Esophagus (tissue), 2 donors: ENCODE measurements around the gene GALNTL6. TPM values are rescaled to one million over a fixed set of nuclear protein-coding genes. Genes with fewer than 3 reads are reported as not detected.

Experiments used
- H3K27ac ChIP-seq, 2 donors: one replicate each; pipeline ENCODE4 v1.5.1; 2013; ENCODE audit warnings: low read depth in 2 of 2, mild to moderate bottlenecking in 2 of 2, inconsistent platforms in 1 of 2, low read length in 1 of 2, moderate library complexity in 1 of 2
- H3K27me3 ChIP-seq, 2 donors: one replicate each; pipeline ENCODE4 v1.6.1; 2013; ENCODE audit warnings: low read length in 2 of 2, control low read depth in 1 of 2, mild to moderate bottlenecking in 1 of 2; ENCODE audit not compliant: insufficient read depth in 2 of 2, control insufficient read depth in 1 of 2
- H3K36me3 ChIP-seq, 2 donors: one replicate each; pipeline ENCODE4 v1.6.1; 2013; ENCODE audit warnings: low read length in 1 of 2; ENCODE audit not compliant: control insufficient read depth in 2 of 2, insufficient read depth in 2 of 2
- H3K4me1 ChIP-seq, 2 donors: one replicate each; pipeline ENCODE4 v1.6.1; 2013; ENCODE audit warnings: low read length in 1 of 2; ENCODE audit not compliant: control insufficient read depth in 2 of 2, insufficient read depth in 2 of 2
- H3K4me3 ChIP-seq, 2 donors: one replicate each; pipeline ENCODE4 v1.5.1; 2013; ENCODE audit warnings: low read length in 2 of 2, mild to moderate bottlenecking in 2 of 2, low read depth in 1 of 2, moderate library complexity in 1 of 2
- H3K9me3 ChIP-seq, 2 donors: one replicate each; pipeline ENCODE4 v1.6.1; 2013; ENCODE audit warnings: mild to moderate bottlenecking in 2 of 2, low read depth in 1 of 2, low read length in 1 of 2, moderate library complexity in 1 of 2; ENCODE audit not compliant: control insufficient read depth in 2 of 2, insufficient read depth in 1 of 2
- WGBS, 2 donors: extraction: QIAGEN DNeasy Blood & Tissue Kit; methylation state at CpG; one replicate each; pipeline ENCODE4 v1.1.7; 2013; 5-methylcytosine and 5-hydroxymethylcytosine counted together
- polyA plus RNA-seq, 2 donors: library from polyadenylated mRNA; stranded (reverse); fragments of 200-250 nt; gene quantifications; one replicate each; pipeline ENCODE4 v1.2.3, GENCODE V29; 2013
- donor health status: healthy with polysubstance abuse.
- donor health status: Bipolar disorder and iron deficiency.

GALNTL6 gene
- polyA plus RNA-seq, 2 donors, result not detected

DNA sequence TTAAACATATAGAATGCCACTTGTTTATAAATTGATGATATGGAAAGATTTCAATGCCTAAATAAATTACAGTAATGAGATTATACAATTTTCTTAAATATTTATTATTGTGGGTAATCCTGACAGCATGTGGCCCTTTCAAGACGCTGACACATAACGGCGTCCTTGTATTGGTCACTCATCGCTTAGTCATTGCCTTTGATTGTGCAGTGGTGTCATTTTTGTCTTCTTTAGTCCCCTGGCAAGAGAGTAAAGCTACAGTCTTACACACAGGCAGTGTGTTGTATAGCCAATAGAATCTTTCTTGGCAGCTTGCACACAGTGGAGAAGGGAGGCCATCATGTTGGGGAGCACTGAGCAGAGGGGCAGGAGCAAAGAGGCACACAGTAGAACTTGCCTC, 993.6 kb downstream of the GALNTL6 start:
- no peaks in the 10 kb centered on the region for H3K27me3 ChIP-seq
- 90 to 92% methylated on average over 4 of the region's 4 CpGs for WGBS, 2 donors
- H3K9me3 ChIP-seq, result no peaks in the 10 kb centered on the region
- H3K4me1 ChIP-seq, result no peaks in the 10 kb centered on the region
- no peak overlapping the region for H3K27ac ChIP-seq
- H3K4me3 ChIP-seq, result no peak overlapping the region
- H3K36me3 ChIP-seq, result no peaks in the 10 kb centered on the region

DNA sequence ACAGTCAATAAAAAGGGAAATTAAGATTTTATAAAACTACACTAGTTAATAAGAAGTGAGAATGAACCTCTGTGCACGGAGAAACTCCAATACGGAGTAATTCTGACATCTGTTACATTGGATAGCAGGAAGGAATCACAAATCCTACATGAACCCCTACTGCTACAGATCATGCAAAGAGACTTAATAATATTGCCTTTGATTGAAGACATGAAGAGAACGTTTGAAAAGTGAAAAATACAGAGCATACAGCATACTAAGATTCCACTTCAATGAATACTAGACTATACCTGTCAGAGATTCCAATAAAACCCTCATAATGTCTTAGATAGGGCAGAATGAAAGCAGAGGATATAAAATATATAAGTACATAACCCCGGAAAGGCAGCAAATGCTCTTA, 995.0 kb downstream of the GALNTL6 start:
- 84% methylated on average over 4 of the region's 4 CpGs for WGBS, 2 donors
- no peak overlapping the region for H3K27ac ChIP-seq
- no peaks in the 10 kb centered on the region for H3K4me1 ChIP-seq
- no peaks in the 10 kb centered on the region for H3K9me3 ChIP-seq
- no peak overlapping the region for H3K4me3 ChIP-seq
- no peaks in the 10 kb centered on the region for H3K36me3 ChIP-seq
- H3K27me3 ChIP-seq, result no peaks in the 10 kb centered on the region

DNA sequence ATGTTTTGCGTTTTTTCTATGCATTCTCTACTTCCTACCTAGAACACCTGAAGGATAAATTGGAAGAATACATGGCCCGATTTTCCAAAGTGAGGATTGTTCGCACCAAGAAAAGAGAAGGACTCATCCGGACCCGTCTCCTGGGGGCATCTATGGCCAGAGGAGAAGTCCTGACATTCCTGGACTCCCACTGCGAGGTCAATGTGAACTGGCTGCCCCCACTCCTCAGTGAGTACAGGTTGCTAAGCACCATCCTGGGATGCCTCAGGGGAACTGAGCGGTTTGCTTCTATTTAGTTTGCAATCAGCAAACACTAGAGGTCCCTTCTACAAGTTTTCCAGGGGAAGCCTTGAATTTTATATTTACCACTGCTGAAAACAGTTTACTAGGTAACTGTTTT, 996.1 kb downstream of the GALNTL6 start:
- H3K27me3 ChIP-seq, result no peaks in the 10 kb centered on the region
- no peaks in the 10 kb centered on the region for H3K36me3 ChIP-seq
- H3K9me3 ChIP-seq, result no peaks in the 10 kb centered on the region
- H3K27ac ChIP-seq, result no peak overlapping the region
- H3K4me3 ChIP-seq, result no peak overlapping the region
- no peaks in the 10 kb centered on the region for H3K4me1 ChIP-seq
- WGBS, 2 donors, result 59 to 62% methylated on average over 7 of the region's 7 CpGs

DNA sequence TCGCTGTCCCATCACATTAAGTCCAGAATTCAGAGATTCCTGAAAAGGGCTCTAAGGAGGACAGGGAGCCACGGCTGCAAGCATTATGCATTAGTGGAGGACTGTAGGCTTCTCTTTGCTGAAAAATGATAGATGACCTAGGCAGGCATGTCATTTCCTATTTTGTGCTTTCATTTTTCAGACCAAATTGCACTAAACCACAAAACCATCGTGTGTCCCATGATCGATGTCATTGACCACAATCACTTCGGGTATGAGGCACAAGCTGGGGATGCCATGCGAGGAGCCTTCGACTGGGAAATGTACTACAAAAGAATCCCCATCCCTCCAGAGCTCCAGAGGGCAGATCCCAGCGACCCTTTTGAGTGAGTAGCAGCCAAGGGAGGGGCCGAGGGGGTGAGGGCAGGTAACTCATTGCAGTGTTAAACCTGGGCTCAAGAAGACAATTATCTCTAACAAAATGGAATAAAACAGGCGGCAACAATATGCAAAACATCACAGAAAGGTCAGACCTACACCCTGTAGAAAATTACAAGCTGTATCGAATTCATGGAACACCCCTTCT, 1000.2 kb downstream of the GALNTL6 start:
- no peaks in the 10 kb centered on the region for H3K36me3 ChIP-seq
- WGBS, 2 donors, result 67 to 69% methylated on average over 11 of the region's 11 CpGs

DNA sequence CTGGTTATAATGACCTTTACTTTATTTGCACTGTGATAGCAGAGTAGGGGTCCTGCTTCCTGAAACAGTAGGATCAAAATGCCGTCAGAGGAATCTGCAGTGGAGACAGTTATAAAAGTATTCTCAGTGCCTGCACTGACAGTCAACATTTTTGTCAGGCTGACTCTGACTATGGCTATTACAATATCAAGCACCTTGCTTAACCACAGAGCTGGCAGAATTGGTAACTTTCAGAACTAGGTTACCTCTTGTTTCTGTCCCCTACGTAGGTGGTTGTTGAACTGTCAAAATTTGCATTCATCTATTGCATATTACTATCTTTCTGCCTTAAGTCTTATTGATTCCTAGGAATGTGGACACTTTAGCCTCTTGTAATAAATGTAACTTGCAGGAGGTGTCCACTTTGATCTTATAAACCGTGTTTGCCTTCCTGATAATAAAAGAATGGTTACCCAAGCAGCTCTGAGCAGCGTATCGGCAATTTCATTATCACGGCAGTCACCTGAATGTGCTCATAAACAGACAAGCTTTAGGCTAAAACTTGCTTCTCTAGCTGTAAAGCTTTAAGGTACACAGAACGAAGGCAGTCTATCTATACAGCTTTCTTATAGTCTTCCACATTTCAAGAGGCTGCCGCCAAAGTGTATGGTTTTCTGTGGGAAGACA, 1002.4 kb downstream of the GALNTL6 start:
- no peak overlapping the region for H3K27ac ChIP-seq

More for the DNA sequence above, 1000.2 kb downstream of the GALNTL6 start:
- H3K4me1 ChIP-seq, result no peaks in the 10 kb centered on the region
- H3K27ac ChIP-seq, result no peak overlapping the region
- H3K9me3 ChIP-seq, result no peaks in the 10 kb centered on the region
- H3K27me3 ChIP-seq, result no peaks in the 10 kb centered on the region
- H3K4me3 ChIP-seq, result no peak overlapping the region

DNA sequence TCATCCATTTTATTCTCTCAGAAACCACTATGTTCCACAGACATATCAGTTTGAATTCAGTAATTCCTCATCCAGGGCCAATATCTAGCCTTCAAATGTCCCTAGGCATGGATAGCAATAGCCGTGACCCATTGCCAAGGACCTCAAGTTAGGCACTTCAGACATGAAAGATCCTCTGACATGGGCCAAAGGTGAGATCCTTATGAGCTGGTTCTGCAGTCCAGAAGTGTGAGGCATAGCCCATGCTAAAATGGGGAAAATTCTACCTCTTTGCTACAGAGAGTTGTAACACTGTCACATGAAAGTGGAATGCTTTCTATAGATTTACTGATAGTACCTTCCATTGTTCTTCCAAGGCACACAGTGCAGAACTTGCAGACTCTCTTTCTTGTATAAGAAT, 1005.7 kb downstream of the GALNTL6 start:
- no peak overlapping the region for H3K4me3 ChIP-seq
- H3K27ac ChIP-seq, result no peak overlapping the region
- H3K9me3 ChIP-seq, result no peaks in the 10 kb centered on the region
- H3K36me3 ChIP-seq, result no peaks in the 10 kb centered on the region
- WGBS, 2 donors, result 84 to 89% methylated on average over 1 of the region's 1 CpG
- no peaks in the 10 kb centered on the region for H3K27me3 ChIP-seq
- no peaks in the 10 kb centered on the region for H3K4me1 ChIP-seq

More for the DNA sequence above, 1002.4 kb downstream of the GALNTL6 start:
- no peaks in the 10 kb centered on the region for H3K9me3 ChIP-seq
- WGBS, 2 donors, result 58 to 75% methylated on average over 8 of the region's 8 CpGs
- H3K36me3 ChIP-seq, result no peaks in the 10 kb centered on the region
- no peak overlapping the region for H3K4me3 ChIP-seq
- H3K27me3 ChIP-seq, result no peaks in the 10 kb centered on the region
- H3K4me1 ChIP-seq, result no peaks in the 10 kb centered on the region

DNA sequence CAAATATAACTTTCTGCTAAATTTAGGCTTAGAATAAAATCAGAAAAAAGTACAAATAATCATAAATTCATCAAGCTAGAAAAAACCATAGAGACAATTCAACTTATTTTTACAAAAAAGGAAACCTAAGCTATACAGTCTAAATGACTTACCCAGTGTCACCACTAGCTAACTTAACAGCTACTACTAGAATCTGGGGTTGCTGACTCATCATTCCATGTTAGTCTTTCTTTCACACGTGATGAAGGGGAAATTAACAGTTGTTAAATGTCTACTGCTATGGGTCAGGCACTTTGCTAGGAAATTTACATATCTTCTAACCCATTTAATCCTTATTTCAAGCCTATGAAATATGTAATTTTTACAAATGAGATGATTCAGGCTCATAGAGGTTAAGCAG, 1006.1 kb downstream of the GALNTL6 start:
- Histone ChIP-seq H3K4me1 (no peaks in the 10 kb centered on the region), H3K9me3 (no peaks in the 10 kb centered on the region), H3K27me3 (no peaks in the 10 kb centered on the region), H3K36me3 (no peaks in the 10 kb centered on the region), H3K27ac (no peak overlapping the region), H3K4me3 (no peak overlapping the region)
- 18 to 25% methylated on average over 1 of the region's 1 CpG for WGBS, 2 donors

DNA sequence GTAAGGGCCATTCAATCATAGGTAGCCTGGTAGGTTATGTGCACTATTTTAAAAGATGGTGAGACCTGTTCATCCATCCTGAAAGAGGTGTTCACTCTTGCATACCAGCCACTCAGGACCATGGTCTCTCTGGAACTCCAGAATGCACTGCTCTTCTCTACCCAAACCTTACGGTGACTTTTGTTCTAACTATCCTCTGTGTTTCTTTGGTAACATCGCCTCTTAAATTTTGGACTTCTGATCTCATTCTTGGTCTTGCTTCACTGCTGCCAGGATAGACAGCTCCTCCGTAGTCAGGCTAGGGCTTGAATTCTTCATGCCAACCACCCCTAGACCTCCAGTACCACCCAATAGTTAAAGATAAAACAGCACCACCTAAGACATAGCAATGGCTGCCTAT, 1009.1 kb downstream of the GALNTL6 start:
- H3K36me3 ChIP-seq, result no peaks in the 10 kb centered on the region
- no peaks in the 10 kb centered on the region for H3K9me3 ChIP-seq
- H3K27ac ChIP-seq, result no peak overlapping the region
- no peak overlapping the region for H3K4me3 ChIP-seq
- 94 to 97% methylated on average over 3 of the region's 3 CpGs for WGBS, 2 donors
- H3K27me3 ChIP-seq, result no peaks in the 10 kb centered on the region
- H3K4me1 ChIP-seq, result no peaks in the 10 kb centered on the region

DNA sequence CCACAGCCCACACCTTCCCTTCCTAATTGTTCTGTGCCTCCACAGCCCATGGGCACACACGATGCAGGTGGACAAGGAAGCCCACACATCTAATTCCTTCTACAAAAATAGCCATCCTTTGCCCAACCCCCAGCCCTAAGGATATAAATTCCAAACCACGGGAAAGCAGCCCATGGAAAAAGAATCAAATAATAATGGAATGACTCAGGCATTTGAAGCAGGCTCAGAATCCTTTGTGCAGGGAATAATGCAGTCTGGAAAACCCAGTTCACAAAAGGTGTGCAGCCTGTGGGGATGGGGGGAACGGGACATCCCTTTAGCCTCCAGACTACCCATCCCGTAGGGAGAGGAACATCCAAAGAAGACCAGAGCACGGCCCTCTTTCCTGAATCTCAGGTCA, 1013.1 kb downstream of the GALNTL6 start:
- Histone ChIP-seq H3K36me3 (no peaks in the 10 kb centered on the region), H3K4me3 (no peak overlapping the region), H3K27me3 (no peaks in the 10 kb centered on the region), H3K9me3 (peaks cover 0 to 4% of the 10 kb centered on the region in 2 donors), H3K27ac (no peak overlapping the region), H3K4me1 (no peaks in the 10 kb centered on the region)
- 54 to 66% methylated on average over 5 of the region's 5 CpGs for WGBS, 2 donors

DNA sequence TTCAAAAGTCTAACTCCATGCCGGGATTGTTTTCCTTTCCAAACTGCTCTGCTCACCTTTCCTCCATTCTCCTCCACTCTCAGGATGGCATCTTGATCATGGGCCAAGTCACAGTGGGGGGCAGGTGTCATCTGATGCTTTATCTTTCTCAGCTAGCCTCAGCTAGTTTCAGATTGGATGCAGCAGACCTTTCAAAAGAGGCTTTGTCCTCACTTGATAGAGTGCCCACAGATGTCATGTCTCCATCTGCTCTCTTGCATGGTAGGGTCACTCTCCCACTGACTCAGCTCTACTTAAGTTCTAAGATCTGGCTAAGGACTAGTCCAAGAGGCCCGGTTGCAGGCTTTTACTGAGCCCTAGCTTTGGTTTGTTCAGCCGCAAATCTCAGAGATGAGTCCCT, 1013.7 kb downstream of the GALNTL6 start:
- H3K9me3 ChIP-seq, result peaks cover 0 to 4% of the 10 kb centered on the region in 2 donors
- no peaks in the 10 kb centered on the region for H3K4me1 ChIP-seq
- H3K27me3 ChIP-seq, result no peaks in the 10 kb centered on the region
- WGBS, 2 donors, result 87 to 93% methylated on average over 3 of the region's 3 CpGs
- no peak overlapping the region for H3K27ac ChIP-seq
- no peak overlapping the region for H3K4me3 ChIP-seq
- H3K36me3 ChIP-seq, result no peaks in the 10 kb centered on the region
